HG02970 (cell line): ENCODE measurements around the gene DEPDC4.
"Not testable (repeated sequence)": the region's sequence is repeated elsewhere in the genome, so short reads cannot be mapped to it uniquely, and the experiment has no call there.

Source experiments
- ATAC-seq: cut with Tn5 transposase; IDR thresholded peaks from one replicate; pipeline ENCODE4 v1.9.1; 2021; ENCODE audit warnings: mild to moderate bottlenecking, moderate library complexity, moderate number of reproducible peaks; ENCODE audit not compliant: unreplicated experiment, low FRiP score

DEPDC4 gene

DNA sequence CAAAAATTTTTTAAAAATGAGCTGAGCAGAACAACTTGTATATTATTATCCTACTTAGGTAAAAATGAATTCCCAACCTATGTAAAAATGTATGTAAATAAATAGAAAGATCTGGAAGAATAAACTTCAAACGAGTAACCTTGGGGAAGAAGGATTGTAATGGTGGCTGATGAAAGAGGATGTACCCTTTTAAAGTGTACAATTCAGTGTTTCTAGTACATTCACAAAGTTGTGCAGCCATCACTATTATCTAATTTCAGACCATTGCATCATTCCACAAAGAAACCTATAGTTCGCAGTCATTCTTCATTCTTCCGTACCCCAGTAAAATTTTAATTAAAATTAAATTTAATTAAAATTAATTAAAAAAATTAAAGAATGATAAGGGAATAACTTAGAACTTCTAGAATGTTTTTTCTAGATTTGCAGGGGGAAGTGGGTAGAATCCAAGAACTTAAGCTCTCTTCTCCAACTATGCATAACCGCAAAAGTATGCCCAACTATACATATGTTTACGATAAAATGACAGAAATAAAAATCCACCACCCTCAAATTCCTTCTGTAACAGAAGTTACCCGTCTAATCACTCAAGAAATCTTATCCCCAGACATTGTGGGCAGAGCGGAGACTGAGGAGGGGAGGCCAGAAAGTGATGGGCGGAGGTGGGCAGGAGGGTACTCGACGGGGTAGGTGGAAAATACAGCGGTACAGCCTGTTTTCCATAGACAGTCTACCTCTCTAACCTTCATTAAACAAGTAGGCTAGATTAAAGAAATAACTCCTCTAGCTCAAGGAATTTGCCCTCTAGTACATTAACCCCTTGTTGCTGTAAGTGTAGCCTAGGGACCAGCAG is 921 bp downstream of the DEPDC4 start:
- ATAC-seq, result peak; percentile 2

DNA sequence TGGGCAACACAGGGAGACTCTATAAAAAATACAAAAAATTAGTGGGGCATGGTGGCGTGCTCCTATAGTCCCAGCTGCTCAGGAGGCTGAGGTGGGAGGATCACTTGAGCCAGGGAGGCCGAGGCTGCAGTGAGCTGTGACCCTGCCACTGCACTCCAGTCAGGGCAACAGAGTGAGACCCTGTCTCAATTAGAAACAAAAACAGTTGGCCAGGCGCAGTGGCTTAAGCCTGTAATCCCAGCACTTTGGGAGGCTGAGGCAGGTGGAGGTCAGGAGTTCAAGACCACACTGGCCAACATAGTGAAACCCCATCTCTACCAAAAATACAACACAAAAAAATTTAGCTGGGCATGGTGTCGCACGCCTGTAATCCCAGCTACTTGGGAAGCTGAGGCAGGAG is 1.8 kb downstream of the DEPDC4 start:
- ATAC-seq, result not testable (repeated sequence)

DNA sequence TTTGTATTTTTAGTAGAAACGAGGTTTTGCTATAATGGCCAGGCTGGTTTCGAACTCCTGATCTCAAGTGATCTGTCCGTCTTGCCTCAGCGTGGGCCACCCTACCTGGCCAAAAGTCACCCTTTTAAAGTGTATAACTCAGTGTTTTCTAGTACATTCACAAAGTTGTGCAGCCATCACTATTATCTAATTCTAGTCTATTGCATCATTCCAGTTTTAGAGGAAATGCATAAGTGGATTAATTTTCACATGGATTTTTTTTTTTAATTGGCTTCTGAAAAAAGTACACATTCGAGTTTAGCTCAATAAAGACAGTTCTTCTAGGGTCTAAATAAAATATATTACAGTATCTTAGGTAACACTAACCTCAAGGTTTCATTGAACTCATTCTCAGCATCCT is 3.7 kb downstream of the DEPDC4 start:
- no peak for ATAC-seq

DNA sequence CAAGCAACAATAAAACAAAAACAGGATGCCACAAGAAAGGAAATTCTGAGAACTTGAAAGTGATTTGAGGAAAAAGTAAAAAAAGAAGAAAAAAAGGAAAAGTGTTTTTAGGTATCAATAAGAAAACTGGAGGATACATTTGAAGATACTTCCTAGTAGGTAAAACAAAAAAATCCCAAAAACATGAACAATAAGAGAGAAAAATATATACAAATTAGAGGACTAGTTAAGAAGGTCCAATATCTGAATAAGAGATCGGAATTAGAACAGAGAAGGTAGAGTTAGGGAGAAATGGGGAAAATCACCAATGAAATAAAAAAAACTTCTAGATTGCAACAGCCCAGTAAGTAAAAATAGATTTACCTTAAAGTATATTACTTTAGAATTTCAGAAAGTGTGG is 8.8 kb downstream of the DEPDC4 start:
- no peak for ATAC-seq

DNA sequence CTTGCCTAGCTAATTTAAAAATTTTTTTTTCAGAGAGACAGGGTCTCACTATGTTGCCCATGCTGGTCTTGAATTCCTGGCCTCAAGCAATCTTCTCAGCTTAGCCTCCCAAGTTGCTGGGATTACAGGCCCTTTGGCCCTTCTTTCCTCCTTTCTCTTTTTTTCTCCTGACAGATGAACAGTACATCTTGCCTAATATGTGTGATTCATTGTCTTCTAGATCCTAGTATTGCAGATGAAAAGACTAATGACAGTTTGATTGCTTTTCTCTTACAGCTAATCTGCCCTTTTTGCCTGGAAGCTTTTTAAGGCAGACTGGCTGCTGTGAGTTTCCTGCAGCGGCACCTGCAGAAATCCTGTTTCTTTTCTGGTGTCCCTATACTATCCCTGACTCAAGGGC is 12.0 kb downstream of the DEPDC4 start:
- no peak for ATAC-seq

DNA sequence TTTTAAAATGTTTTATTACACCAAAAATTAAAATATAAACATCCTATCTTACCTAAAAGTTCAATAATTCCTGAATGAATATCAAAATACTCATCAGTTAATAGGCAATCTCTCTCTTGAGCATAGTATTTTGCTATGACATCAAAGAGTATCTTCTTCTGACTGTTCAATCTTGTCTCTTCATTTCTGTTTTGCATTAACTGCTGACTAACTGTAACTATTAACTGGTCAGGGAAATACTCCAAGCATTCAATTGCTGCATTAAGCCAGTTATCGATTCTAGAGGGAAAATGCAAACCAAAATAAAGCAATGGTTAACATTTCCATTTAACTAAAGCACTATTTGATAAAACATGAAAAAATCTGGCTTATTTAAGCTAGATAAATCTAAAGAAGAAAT is 13.4 kb downstream of the DEPDC4 start:
- no peak for ATAC-seq

DNA sequence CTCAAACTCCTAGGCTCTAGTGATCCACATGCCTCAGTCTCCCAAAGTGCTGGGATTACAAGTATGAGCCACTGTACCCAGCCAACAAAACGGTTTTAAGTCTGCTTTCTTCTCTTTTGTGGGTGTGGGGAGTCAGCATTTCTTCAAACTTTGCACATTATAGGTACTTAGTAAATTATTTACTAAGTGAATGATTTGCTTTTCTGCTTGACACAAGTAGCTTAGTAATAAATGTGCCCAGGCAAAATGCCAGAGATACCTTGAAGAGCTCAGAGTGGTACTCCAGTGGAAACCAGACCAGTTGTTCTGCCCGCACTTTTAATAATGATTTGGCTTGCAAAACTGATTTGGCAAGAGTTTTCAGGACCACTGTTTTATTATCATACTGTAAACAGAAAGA is 15.0 kb downstream of the DEPDC4 start:
- ATAC-seq, result no peak

DNA sequence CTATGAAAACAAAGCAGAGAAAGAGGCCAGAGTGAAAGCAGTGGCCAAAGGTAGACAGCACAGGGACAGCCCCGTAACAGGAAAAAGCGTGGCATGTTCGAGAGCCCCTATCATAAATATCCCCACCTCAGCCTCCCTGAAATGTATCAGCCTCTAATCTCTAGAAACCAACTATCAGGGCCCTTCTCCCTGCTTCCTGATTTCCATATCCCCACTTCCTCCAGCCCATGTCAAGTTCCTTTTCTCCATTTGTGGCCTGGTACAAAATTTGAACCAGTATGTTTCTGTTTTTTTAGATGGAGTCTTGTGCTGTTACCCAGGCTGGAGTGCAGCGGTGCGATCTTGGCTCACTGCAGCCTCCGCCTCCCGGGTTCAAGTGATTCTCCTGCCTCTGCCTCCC is 16.9 kb downstream of the DEPDC4 start:
- ATAC-seq, result no peak

DNA sequence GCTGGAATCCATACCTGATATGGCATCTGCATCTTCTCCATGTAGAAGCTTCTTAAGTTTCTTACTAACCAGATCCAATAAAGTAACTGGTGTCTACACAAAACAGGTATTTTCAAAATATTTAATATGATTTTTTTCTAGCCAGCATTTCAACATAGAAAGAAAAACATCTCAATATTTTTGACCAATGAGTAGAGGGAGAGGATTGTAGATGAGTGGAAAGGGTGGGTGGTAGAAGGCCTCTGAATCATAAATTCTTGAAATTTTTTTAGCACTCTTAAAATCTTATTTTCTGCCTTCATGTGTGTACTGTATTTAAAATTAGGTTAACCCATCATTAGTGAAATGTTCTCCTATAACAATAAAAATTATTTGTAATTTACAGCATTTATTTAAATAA is 18.0 kb downstream of the DEPDC4 start:
- ATAC-seq, result no peak

DNA sequence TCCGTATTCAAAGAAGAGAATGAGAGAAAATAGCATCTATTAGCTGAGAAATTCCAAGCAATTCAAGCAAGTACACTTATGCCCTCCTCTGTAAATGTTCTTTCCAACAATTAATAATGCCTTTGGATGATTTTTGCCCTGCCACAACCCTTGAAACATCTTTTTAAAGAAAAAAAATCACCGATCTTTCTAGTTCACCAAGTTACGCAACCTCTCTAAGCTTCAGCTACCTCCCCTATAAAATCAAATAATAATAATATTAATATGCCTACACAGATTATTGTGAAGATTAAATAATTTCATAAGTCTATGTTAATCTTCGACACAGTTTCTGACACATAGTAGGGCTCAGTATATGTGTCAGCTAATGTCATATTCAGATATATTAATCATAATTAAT is 19.1 kb downstream of the DEPDC4 start:
- ATAC-seq, result no peak

DNA sequence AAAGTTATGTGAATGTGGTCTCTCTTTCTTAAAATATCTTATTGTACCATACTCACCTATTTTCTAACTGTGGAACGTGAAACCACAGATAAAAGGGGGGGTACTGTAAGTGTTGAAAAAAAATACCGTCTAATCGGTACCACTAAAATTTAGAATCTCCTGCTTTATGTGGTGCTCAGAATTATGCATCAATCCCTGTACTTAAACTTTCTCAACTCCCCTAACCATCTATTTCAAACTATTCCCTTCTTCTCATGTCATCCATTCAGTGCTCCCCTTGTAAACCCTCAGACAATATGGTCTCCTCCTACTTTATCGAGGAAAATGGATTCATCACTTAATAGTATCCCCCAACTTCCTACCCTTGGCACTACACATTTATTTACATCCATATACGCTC is 23.7 kb downstream of the DEPDC4 start:
- no peak for ATAC-seq

DNA sequence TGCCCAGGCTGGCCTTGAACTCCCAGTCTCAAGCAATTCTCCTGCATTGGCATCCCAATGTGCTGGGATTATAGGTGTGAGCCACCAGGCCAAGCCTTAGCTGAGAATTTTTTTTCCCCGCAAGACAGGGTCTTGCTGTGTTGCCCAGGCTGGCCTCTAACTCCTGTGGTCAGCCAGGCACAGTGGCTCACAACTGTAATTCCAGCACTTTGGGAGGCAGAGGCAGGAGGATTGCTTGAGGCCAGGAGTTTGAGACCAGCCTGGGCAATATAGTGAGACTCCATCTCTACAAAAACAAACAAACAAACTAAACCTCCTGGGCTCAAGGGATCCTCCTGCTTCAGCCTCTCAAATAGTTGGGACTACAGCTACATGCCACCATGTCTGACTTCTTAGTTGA is 27.3 kb downstream of the DEPDC4 start:
- no peak for ATAC-seq

DNA sequence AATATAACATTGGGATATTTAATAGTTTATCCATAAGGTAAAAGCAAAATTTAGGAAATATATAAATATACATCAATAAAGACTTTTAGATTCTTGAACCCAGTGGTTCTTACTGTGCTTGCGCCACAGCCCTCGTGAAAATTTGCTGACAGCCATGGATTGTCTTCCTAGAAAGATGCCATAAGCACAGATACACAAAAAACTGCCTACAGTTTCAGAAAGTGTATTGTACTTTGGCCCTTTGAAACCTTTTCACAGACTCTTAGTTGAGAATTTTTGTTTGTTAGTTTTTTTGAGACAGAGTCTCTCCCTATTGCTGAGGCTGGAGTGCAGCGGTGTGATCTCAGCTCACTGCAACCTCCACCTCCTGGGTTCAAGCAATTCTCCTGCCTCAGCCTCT is 28.1 kb downstream of the DEPDC4 start:
- no peak for ATAC-seq

DNA sequence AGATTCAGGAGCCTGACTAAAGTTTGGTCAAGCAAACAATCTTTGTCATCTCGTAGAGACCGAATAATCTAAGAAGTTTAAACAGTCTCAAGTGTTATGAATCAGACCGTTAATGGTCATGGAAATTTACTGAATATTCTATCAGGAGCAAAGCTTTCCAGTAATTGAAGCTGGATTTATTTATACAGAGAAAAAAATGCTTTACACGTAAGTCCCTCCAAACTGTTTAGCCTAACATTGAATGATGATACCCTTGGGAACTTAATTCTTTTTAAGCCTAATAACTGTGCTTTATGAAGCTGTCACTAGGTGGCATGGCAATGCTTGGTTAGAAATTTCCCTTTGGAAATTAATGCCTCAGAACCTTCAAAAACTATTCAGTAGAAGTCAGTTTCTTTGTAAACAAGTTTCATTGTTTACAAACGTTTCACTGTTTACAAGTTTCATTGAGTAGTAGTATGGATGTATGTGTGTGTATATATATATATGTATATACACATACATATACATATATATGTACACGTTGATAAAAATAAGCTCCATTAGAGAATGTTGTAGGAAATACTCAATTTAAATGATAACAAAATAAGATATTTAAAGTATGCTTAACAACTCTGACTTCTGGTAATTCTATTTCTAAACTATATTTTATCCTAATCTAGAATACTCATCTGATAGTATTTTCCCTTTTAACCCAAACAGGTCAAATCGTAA is 32.1 kb downstream of the DEPDC4 start:
- ATAC-seq, result no peak

DNA sequence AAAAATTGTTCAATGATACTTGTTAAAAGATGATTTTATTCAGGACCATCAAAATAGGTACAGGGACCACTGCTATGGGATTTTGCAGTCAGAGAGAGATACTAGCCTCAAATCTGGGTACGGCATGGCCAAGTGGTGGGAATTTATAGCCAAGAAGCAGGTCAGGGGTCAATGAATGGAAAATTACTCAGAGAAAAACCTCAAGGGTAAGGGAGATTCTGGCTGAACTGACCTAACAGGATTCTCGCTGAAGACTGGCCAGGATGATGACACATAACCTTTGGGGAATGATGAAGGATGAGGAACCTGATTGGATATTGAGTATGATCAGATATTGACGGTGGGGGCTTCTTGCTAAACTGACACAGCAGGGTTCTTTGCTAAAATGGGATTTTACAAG is 32.7 kb downstream of the DEPDC4 start:
- no peak for ATAC-seq

DNA sequence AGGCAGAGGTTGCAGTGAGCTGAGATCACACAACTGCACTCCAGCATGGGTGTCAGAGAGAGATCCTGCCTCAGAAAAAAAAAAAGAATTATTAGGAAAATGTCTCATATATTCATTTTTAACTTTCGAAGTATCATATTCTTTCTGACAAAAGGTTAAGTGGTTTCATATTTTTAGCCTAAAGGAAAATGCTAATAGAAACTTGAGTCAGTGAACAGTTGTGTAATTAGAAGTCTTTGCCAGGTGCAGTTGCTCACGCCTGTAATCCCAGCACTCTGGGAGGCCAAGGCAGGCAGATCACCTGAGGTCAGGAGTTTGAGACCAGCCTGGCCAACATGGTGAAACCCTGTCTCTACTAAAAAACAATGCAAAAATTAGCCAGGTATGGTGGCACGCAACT is 35.0 kb downstream of the DEPDC4 start:
- not testable (repeated sequence) for ATAC-seq

DNA sequence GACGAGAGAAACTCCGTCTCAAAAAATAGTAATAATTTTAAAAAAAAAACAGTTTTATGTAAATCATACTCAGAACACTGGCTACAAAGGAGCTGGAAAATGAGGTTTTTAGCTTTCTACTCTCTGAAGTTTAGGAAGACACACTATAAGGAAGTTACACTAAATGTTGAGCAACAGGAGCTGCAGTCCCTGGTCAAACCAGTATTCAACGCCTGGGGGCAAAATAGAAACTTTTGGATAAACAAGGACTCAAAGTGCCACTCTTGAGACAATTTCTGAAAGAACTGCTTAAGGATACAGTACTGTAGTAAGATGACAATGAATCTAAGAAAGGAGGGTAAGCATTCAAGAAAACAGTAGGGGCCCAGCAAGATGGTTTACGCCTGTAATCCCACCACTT is 37.0 kb downstream of the DEPDC4 start:
- no peak for ATAC-seq

DNA sequence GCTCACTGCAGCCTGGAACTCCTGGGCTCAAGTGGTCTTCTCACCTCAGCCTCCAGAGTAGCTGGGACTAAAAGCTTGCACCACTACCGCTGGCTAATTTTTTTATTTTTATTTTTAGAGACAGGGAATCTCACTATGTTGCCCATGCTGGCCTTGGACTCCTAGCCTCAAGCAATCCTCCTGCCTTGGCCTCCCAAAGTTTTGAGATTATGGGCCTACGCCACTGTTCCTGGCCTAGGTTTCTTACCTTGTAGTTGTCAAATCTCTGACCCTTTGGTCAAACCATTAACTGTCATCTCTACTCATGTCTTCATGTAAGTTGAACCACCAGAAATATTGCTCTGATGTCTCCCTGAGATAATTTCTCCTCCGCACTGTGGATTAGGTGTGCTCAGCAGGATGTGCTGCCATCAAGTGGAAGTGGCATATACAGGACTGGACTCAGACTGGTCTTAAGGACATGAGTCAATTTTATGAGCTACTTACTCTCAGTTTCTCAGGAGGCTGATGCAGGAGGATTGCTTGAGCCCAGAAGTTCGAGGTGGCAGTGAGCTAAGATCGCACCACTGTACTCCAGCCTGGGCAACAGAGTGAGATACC is 37.7 kb downstream of the DEPDC4 start:
- no peak for ATAC-seq

DNA sequence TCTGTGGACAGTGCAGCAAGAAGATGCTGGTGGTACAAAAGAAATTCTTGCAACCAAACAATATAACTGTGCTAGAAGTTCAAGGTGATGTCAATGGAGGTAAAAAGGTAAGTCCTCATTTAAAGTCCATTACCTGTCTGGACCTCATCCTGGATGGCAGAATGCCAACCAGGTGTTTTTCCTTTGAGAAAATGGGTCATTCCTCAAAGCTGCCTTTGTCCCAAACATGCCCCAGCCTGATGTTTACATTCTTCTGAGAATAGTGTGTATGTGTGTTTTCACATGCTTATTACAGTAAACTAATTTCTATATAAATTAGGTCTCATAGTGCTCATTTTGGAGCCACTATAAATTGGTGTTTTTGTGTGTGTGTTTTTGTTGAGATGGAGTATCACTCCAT is 41.4 kb downstream of the DEPDC4 start:
- no peak for ATAC-seq

DNA sequence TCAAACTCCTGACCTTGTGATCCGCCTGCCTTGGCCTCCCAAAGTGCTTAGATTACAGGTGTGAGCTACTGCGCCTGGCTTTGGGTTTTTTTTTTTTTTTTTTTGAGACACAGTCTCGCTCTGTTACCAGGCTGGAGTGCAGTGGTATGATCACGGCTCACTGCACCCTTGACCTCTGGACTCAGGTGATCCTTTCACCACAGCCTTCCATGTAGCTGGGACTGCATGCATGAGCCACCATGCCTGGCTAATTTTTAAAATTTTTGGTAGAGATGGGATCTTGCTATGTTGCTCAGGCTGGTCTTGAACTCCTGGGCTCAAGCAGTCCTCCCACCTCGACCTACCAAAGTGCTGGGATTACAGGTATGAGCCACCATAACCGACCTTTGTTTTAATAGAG is 44.7 kb downstream of the DEPDC4 start:
- not testable (repeated sequence) for ATAC-seq

DNA sequence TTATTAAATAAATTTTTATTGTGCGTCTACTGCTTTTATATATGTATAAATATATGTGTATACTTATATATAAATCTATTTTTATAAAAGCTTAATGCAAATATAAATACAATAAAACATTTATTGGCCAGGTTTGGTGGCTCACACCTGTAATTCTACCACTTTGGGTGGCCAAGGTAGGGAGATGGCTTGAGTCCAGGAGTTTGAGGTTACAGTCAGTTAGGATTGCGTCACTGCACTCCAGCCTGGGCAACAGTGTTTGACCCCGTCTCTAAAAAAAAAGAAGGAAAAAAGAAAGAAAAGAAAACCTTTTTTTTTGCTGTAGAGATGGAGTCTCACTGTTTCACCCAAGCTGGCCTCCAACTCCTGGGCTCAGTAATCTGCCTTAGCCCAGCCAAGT is 45.4 kb downstream of the DEPDC4 start:
- no peak for ATAC-seq
